Measurements from ENCODE around the gene DYRK3. TPM values are rescaled to one million over a fixed set of nuclear protein-coding genes. Genes with fewer than 3 reads are reported as not detected.

Gene DYRK3
- total RNA-seq, 1 experiment from 2014 or later = 7.1 TPM

- Histone ChIP-seq H2AFZ (ENCODE audit: low read depth, low read length, poor library complexity, severe bottlenecking) (no peak overlapping the region), H3K79me2 (ENCODE audit: insufficient read depth, low read length) (peaks cover 86% of the 10 kb centered on the region), H3K36me3 (ENCODE audit: control insufficient read depth in 1 of 2, insufficient read depth in 2 of 2, low read length in 2 of 2) (no peaks in the 10 kb centered on the region), H3K9me3 (ENCODE audit: control insufficient read depth in 1 of 2, insufficient read depth in 1 of 2, low read depth in 1 of 2, low read length in 2 of 2) (no peaks in the 10 kb centered on the region), H3K4me2 (ENCODE audit: low read length) (no peak overlapping the region), H3K4me3 (replicated peaks in 1 of 2; ENCODE audit: low read depth in 1 of 2, low read length in 2 of 2) (no peak overlapping the region), H4K20me1 (ENCODE audit: insufficient read depth) (no peaks in the 10 kb centered on the region), H3K27me3 (ENCODE audit: insufficient read depth, low read length) (no peaks in the 10 kb centered on the region), H3K4me1 (ENCODE audit: control insufficient read depth in 1 of 2, insufficient read depth in 2 of 2, low read length in 2 of 2) (peaks cover 2 to 21% of the 10 kb centered on the region in 2 experiments; a peak in 2 of 4 replicates), H3K9me2 (ENCODE audit: insufficient read depth) (no peaks in the 10 kb centered on the region), H3K9ac (ENCODE audit: low read length) (no peak overlapping the region), H3K27ac (ENCODE audit: low read depth, low read length) (no peak overlapping the region)
- TF ChIP-seq ZFX (IDR thresholded peaks at IDR 0.05) (no peak), CTCF (IDR thresholded peaks at IDR 0.05 in 2 of 3, conservative IDR thresholded peaks at IDR 0.05 in 1 of 3; ENCODE audit: borderline replicate concordance in 1 of 3, insufficient read depth in 1 of 3, low read depth in 2 of 3, low read length in 2 of 3) (no peak), ZBTB33 (IDR thresholded peaks at IDR 0.05; ENCODE audit: extremely low read depth, insufficient replicate concordance, low read length) (no peak)
- ATAC-seq (no peak), DNase-seq (ENCODE audit: low read depth, low spot score) (no peak)
- BruUV-seq (replicated peaks) = no TSS peak
- CTCF ChIA-PET = no interaction called here
- intact Hi-C loops (cut with micrococcal nuclease) = no loop called here
- POLR2A ChIA-PET = no interaction called here
- RAD21 ChIA-PET (ENCODE audit: low non-redundant PET in 1 of 2, low total read pairs in 2 of 2, uncharacterized antibody in 2 of 2, unreplicated experiment in 2 of 2) = no interaction called here
These were observed 61.7 kb downstream of the DYRK3 start for GRCh38 chr1:206696812-206697585.

All from HCT116 (cell line).